Measurements from ENCODE around the gene MYMK.

- TF ChIP-seq POLR2AphosphoS5 (IDR thresholded peaks at IDR 0.05; ENCODE audit: low read depth, low read length) (no peak), POLR2A (IDR thresholded peaks at IDR 0.05; ENCODE audit: low read depth, low read length) (no peak), TAF1 (IDR thresholded peaks at IDR 0.05; ENCODE audit: borderline replicate concordance, low read depth, low read length) (no peak)
Observed at GRCh38 chr9:133569121-133569785, 44.5 kb upstream of the MYMK start.

Data from GM12892 (cell line).